ENCODE results near the gene PRKAR2A.
"Not testable (repeated sequence)": the region's sequence is repeated elsewhere in the genome, so short reads cannot be mapped to it uniquely, and the experiment has no call there.

Gene PRKAR2A

DNA sequence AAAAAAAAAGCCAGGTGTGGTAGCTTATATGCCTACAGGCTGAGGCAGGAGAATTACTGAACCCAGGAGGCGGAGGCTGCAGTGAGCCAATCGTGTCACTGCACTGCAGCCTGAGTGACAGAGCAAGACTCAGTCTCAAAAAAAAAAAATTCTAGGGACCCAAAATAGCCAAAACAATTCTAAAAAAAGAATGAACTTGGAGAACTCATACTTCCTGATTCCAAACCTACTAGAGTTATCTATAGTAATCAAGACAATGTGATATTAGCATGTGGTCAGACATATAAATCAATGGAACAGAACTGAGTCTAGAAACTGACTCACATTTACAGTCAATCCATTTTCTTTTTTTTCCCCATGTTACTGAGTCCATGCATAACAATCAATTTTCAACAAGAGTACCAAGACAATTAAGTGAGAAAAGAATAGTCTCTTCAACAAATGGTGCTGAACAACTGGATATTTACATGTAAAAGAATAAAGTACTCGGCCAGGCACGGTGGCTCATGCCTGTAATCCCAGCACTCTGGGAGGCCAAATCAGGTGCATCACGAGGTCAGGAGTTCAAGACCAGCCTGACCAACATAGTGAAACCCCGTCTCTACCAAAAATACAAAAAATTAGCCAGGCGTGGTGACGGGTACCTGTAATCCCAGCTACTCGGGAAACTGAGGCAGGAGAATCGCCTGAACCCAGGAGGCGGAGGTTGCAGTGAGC, 11.9 kb downstream of the PRKAR2A start:
- no peak for DNase-seq

- DNase-seq: no peak
Observed at GRCh38 chr3:48832684-48833083, 15.0 kb downstream of the PRKAR2A start.

DNA sequence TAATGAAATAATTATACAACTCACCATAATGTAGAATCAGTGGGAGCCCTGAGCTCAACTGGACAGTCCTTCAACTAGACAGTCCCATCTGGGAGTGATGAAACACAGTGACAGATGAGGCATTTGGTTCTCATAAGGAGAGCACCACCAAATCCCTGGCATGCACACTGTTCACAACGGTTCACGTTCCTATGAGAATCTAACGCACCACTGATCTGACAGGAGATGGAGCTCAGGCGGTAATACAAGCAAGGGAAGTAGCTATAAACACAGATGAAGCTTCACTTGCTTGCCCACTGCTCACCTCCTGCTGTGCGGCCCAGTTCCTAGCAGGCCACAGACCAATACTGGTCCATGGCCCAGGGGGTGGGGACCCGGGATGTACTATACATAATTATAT, 17.0 kb downstream of the PRKAR2A start:
- DNase-seq: no peak

DNA sequence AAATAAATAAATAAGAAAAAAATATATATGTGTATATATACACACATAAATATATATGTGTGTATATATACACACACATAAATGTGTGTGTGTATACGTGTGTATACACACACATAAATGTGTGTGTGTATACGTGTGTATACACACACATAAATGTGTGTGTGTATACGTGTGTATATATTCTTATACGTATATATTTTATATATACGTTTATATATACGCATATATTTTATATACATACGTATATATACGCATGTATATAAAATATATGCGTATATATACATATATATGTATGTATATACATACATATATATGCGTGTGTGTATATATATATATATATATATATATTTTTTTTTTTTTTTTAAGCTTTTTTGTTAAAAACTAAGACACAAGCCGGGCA, 18.1 kb downstream of the PRKAR2A start:
- not testable (repeated sequence) for DNase-seq

DNA sequence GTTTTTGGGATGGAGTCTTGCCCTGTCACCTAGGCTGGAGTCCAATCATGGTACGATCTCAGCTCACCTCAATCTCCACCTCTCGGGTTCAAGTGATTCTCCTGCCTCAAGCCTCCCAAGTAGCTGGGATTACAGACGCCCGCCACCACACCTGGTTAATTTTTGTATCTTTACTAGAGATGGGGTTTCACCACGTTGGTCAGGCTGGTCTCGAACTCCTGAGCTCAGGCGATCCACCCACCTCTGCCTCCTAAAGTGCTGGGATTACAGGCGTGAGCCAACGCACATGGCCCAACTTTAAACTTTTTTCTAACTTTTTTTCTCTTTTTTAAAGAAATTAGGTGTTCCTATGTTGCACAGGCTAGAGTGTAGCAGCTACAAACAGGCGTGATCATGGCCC, 19.8 kb downstream of the PRKAR2A start:
- not testable (repeated sequence) for DNase-seq

- DNase-seq: no peak
Observed at GRCh38 chr3:48826451-48826850, 21.2 kb downstream of the PRKAR2A start.

DNA sequence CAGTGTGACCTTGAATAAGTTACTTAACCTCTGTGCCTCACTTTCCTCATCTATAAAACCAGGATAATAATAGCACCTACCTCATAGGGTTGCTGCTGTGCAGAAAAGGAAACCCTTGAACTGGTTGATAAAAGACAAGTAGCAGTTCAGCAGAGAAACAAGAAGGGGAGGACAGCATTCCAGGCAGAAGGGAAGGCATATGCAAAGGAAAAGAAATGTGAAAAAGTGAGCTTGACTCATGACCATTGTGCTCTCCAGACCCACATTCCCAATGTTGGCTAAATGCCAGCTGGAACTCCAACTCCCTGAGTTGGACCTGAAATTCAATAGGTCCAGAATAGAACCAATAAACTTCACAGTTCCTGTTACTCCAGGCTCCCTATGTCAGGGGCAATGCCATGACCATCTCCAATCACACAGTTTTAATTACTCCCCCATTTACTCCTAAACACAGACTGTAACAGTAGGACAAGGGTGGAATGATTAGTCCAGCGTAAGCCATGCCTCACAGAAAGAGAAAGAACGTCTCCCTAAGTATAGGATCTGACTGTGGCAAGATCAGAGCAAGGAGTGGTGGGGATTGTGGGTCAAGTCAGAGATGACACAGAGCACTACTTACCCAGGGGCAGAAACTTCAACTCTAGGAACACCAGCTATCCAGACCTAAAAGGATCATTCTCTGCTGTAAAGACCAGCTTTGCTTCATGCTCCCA, 26.9 kb downstream of the PRKAR2A start:
- DNase-seq: no peak

- DNase-seq: no peak
Observed at GRCh38 chr3:48819234-48820221, 28.1 kb downstream of the PRKAR2A start.

DNA sequence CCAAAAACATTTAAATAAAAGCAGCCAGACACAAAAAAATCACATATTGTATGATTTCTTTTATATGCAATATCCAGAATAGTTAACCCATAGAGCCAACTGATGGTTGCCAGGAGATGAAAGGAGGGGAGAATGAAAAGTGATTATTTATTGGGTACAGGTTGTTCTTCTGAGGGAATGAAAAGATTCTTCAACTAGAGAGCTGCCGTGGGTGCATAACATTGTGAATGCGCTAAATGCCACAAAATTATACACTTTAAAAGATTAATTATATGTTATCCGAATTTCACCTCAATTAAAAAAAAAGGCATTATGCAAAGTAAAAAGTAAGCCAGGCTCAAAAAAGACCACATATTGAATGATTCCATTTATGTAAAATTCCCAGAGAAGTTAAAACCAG, 36.1 kb downstream of the PRKAR2A start:
- no peak for DNase-seq

DNA sequence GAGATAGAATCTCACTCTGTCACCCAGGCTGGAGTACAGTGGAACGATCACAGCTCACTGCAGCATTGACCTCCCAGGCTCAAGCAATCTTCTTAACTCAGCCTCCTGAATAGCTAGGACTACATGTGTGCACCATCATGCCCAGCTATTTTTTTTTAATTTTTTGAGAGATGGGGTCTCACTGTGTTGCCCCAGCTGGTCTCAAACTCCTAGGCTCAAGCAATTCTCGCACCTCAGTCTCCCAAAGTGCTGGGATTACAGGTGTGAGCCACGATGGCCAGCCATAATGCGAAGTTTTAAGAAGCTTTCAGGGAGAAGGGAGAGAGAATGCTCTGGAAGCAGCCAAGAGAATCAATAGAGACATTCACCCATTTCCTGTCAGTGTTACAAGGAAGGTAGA, 42.7 kb downstream of the PRKAR2A start:
- no peak for DNase-seq

GRCh38 chr3:48800831-48801230, 46.8 kb downstream of the PRKAR2A start:
- not testable (repeated sequence) for DNase-seq

DNA sequence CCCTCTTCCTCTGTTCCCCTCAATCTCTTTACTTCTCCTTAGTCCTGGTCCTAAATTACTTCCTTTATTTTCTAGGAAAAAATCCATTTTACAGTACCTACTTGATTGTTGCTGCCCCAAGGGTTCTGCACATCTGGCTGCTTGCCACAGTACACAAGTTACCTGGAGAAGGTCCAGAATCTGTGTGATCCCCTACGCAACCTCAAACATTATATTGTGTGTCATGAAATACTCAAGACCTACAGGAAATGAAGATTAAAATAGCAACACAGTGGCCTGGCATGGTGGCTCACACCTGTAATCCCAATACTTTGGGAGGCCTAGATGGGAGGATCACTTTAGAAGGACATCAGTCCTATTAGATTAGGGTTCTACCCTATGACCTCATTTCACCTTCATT, 48.7 kb downstream of the PRKAR2A start:
- no peak for DNase-seq

DNA sequence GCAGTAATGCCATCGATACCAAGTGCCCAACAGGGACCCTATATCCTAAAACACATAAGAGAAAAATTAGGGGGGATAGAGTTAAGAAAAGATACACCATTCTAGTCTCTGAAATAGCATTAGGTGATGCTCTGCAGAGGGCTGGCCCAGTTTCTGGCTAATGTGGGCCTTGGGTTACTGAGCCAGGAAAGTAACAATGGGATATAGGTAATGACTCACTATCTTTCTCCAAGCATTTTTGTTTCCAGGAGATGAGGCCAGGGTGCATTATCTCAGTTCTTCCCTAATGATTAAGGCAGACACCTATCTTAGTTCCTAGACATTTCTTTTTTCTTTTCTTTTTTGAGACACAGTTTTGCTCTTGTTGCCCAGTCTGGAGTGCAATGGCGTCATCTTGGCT, 50.0 kb downstream of the PRKAR2A start:
- no peak for DNase-seq

- DNase-seq: no peak
Observed at GRCh38 chr3:48795997-48796732, 51.5 kb downstream of the PRKAR2A start.

DNA sequence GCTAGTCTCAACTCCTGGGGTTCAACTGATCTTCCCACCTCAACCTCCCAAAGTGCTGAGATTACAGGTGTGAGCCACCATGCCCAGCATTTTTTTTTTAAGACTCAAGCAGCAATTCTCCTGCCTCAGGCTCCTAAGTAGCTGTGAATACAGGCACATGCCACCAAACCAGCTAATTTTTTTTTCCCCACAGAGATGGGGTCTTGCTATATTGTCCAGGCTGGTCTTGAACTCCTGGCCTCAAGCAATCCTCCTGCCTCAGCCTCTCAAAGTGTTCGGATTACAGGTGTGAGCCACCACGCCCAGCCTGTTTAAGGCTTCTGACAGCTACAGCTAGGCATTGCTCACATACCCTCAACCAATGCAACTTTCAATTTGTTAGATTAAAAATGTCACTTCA, 54.2 kb downstream of the PRKAR2A start:
- DNase-seq: not testable (repeated sequence)

DNA sequence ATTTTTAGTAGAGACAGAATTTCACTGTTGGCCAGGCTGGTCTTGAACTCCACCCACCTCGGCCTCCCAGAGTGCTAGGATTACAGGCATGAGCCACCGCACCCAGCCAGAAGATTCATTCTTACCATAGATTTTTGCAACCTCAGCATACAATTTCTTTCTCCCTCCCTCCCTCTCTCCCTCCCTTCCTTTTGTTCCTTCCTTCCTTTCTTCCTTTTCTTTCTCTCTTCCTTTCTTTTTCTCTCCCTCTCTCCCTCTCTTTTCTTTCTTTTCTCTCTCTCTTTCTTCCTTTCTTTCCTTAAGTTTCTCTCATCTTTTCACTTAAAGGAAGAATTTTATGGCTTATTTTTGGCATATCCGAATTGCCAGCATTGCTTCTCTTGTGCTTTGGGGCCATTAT, 58.0 kb downstream of the PRKAR2A start:
- DNase-seq: no peak

DNA sequence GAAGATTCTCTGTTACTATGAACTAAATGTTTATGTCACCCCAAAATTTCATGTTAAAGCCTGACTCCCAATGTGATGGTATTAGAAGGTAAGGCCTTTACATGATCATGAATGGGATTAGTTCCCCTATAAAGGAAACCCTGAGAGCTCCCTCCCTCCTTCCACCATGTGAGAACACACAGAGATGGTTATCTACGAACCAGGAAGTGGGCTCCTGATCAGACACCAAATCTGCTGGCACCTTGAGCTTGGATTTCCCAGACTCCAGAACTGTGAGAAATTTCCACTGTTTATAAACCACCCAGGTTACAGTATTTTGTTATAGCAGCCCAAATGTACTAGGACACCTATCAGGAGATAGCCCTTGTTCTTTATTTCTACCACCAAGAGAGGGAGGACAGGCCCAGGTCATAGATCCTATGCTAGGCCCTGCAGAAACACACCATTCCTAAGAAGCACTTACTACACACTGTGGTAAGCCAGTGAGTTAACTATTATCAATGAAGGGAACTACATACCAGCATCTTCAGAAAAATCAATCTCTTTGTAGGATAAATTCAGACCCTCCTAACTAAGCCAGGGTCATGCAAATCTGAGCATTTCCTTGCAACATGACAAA, 59.0 kb downstream of the PRKAR2A start:
- no peak for DNase-seq

DNA sequence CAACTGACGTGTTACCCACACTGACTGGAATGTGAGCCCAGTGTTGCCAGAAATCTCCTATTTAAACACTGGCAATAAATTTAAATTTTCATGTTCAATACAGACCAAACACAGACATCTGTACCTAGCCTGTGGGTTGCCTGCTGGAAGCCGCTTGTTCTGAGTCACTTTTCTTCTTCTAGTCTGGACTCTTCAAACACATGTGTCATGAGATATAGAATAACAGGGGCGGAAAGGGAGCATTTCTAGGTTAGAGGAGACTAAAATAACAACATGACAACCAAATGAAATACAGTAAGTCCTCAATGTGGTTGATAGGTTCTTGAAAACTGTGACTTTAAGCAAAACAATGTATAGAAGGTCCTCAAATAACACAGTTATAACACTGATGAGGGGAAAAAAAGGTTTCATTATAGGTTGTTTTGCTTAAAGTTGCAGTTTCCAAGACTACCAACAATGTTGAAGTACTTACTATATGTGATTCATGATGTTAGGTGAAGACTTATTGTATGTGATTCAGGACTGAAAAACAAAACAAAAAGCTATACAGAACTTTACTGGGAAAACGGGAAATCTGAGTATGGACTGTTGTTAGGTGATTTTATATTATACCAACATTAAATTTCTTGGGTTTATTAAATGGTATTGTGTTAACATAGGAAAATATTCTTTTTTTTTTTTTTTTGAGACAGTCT, 63.1 kb downstream of the PRKAR2A start:
- no peak for DNase-seq

GRCh38 chr3:48783304-48783703, 64.4 kb downstream of the PRKAR2A start:
- no peak for DNase-seq

DNA sequence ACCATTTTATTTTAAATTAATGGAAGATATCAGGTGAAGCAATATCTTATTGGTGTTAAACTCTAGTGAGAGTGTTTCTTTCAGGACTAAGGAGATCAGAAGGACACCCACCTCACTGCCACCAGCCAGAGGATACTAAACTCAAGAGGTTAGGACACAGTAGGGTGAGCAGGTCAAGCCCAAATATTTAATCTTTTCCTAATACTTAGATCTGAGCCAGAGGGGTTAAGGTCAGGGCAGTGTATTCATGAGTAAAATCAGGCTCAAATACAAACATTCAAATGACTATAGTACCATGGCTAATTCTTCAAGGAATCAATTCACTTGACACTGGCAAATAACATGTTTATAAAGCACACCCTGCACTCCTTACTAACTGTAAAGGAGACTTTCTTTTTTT, 65.6 kb downstream of the PRKAR2A start:
- no peak for DNase-seq

- not testable (repeated sequence) for DNase-seq
Observed at GRCh38 chr3:48778565-48778964, 69.1 kb downstream of the PRKAR2A start.

DNA sequence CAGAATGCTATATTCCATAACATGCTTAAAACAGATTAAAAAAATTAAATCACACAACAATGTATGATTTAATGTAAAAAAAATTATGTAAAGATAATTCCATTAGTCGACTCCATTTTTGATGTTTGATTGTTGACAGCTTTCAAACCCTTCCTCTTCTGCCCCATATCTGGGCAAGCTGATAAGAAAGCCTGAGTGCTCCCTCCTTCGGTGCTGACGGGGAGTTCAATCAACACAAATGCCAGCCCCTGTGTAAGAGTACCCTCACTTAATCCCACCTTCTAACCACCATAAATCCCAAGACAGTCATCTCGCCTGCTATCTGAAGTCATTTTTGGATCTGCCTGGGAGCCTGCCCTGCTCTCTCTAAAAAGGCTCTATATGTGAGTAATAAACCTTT, 70.8 kb downstream of the PRKAR2A start:
- DNase-seq: no peak
